ENCODE results near the gene CDKN3.
"Not testable (repeated sequence)": the region's sequence is repeated elsewhere in the genome, so short reads cannot be mapped to it uniquely, and the experiment has no call there.

The CDKN3 gene

DNA sequence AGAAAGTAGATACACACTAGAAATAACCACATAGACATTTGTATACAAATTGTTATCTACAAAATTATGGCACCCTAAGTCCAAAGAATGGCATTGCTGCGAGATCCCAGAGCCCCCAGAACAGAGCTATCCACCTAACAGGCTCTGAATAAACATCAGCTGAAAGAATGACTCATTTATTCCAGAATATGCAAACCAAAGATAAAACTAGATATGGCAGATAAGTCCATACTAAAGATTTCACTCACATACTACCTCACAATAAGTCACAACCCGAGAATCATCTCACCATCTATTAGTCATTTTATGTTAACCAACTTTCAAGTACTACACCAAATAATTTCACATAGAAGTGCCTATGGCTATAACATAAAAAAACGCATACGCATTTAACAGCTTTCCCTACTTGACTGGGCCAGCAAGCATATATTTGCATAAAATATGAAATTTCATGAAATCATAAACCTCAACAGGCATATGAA is 38.7 kb downstream of the CDKN3 start:
- TF ChIP-seq CTCF (IDR thresholded peaks at IDR 0.05; ENCODE audit: insufficient read depth, low read length, poor library complexity, severe bottlenecking) = no peak
- no peaks in the 10 kb centered on the region for H3K27me3 ChIP-seq (replicated peaks; ENCODE audit: control insufficient read depth, insufficient read depth, low read length)
- H3K36me3 ChIP-seq (ENCODE audit: control insufficient read depth, insufficient read depth, low read length) = peaks cover 3% of the 10 kb centered on the region
- peak; percentile 26 for DNase-seq (ENCODE audit: extremely low read depth, insufficient read length)
- peak overlapping the region; percentile 32 for H3K4me3 ChIP-seq (replicated peaks; ENCODE audit: low read depth, low read length)

DNA sequence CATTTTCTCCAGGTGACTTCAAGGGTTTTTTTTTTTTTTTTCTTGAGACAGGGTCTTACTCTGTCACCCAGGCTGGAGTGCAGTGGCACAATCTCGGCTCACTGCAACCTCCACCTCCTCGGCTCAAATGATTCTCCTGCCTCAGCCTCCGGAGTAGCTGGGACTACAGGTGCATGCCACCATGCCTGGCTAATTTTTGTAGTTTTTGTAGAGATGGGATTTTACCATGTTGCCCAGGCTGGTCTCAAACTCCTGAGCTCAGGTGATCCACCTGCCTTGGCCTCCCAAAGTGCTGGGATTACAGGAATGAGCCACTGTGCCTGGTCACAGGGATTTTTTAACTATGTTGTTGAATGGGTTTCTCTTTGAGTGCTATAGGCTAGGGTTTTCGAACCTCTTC is 41.1 kb downstream of the CDKN3 start:
- not testable (repeated sequence) for H3K27me3 ChIP-seq (replicated peaks; ENCODE audit: control insufficient read depth, insufficient read depth, low read length); H3K36me3 ChIP-seq (ENCODE audit: control insufficient read depth, insufficient read depth, low read length); DNase-seq (ENCODE audit: extremely low read depth, insufficient read length); H3K4me3 ChIP-seq (replicated peaks; ENCODE audit: low read depth, low read length)

DNA sequence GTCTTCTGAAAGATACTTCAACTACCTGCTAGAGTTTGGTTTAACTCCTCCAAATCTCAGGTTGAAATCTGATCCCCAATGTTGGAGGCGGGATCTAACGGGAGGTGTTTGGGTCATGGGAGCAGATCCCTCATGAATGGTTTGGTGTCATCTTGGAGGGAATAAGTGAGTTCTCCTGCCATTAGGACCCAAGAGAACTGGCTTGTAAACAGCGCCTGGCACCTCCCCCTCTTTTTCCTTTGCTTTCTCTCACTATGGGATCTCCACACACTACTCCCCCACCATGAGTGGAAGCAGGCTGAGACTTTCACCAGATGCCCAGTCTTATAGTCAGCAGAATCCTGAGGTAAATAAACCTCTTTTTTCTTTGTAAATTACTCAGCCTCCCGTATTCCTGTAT is 41.9 kb downstream of the CDKN3 start:
- Histone ChIP-seq H3K36me3 (ENCODE audit: control insufficient read depth, insufficient read depth, low read length) (no peaks in the 10 kb centered on the region), H3K4me3 (replicated peaks; ENCODE audit: low read depth, low read length) (no peak overlapping the region), H3K27me3 (replicated peaks; ENCODE audit: control insufficient read depth, insufficient read depth, low read length) (no peaks in the 10 kb centered on the region)
- no peak for TF ChIP-seq CTCF (IDR thresholded peaks at IDR 0.05; ENCODE audit: insufficient read depth, low read length, poor library complexity, severe bottlenecking)
- no peak for DNase-seq (ENCODE audit: extremely low read depth, insufficient read length)

DNA sequence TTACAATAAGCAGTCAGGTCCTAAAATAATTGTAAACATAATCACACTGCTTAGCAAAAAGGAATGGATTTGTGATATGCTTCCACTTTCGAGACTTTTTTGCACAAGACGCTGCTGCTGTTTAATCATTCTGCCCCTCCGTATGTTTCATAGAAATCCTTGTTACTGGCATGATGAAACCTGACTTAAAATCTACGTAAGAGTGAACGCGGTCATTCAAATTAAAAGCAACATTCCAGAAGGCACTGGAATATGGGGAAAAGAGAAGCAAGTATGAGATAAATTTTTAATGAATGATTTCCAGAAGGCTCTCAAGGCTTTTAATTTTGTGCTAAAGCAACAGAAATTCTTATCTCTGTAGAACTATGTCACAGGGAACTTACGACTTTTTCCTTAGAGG is 43.2 kb downstream of the CDKN3 start:
- no peak for TF ChIP-seq CTCF (IDR thresholded peaks at IDR 0.05; ENCODE audit: insufficient read depth, low read length, poor library complexity, severe bottlenecking)
- no peaks in the 10 kb centered on the region for H3K36me3 ChIP-seq (ENCODE audit: control insufficient read depth, insufficient read depth, low read length)
- no peaks in the 10 kb centered on the region; the same call in 1 of the 2 replicates for H3K27me3 ChIP-seq (replicated peaks; ENCODE audit: control insufficient read depth, insufficient read depth, low read length)
- peak overlapping the region; percentile 79 for H3K4me3 ChIP-seq (replicated peaks; ENCODE audit: low read depth, low read length)
- DNase-seq (ENCODE audit: extremely low read depth, insufficient read length) = no peak

DNA sequence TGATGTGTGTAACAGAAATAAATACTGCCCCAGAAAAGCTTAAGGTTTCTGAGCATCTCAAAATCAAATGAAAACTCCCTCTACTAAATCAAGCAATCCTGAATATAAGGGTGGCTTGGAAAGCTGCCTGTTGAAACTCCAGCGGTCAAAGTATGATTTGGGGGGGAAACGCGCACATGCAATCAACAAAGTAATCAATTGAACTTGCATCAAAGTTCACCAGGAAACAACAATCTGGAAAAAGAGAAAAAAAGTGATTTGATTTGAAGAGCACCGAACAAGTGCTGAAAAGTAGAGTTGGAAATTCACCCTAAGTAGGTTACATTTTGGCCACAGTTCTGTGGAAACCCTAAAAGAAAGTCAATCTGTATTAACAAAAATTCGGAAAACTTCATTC is 43.7 kb downstream of the CDKN3 start:
- H3K27me3 ChIP-seq (replicated peaks; ENCODE audit: control insufficient read depth, insufficient read depth, low read length) = no peaks in the 10 kb centered on the region; the same call in 1 of the 2 replicates
- peak overlapping the region; percentile 79 for H3K4me3 ChIP-seq (replicated peaks; ENCODE audit: low read depth, low read length)
- H3K36me3 ChIP-seq (ENCODE audit: control insufficient read depth, insufficient read depth, low read length) = no peaks in the 10 kb centered on the region
- no peak for TF ChIP-seq CTCF (IDR thresholded peaks at IDR 0.05; ENCODE audit: insufficient read depth, low read length, poor library complexity, severe bottlenecking)
- DNase-seq (ENCODE audit: extremely low read depth, insufficient read length) = no peak

DNA sequence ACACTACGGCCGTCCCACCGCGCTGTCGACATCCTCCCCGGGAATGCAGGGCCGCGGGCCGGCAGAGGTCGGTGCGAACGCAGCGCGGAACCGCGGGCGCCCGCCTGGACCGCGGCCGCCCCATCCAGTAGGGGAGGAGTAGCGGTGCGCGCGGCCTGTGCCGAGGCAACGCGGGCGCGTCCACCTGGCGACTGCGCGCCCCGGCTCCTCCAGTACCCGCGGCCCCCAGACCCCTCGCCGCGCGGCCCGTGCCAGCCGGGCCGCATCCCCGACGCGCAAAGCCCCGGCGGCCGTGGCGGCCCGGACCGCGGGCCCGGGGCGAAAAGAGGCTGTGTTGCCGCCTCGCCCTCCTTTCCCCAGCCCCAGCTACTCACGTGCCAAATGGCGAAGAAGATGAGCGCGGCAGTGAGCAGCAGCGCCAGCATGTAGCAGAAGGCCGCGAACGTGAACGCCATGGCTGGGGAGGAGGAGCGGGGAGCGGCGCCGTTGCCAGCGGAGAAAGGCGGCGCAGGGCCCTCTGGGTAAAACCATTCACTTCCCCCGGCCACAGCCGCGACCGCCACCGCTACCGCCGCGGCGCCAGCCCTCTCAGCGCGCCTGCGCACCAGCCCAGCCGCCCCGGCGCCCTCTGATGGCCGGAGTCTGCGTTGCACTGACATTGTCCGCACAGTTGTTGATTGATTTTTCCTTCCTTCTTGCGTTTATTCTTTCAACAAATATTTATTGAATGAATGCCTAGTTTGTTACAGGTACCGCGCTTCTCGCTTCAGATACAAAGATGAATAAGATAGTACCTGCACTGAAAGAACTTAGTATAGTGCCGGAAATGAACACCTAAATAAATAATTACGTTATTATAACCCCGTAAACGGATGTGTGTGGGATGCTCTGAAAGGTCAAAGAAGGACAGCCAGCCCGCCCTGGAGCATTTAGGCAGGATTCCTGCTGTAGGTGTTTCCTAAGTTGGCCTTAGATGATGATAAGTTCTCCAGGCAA is 44.4 kb downstream of the CDKN3 start, which contains the start of gene CNIH1:
Gene CNIH1, minus strand, starts transcription at position 502 of the 996 bp plus-strand sequence. Its CDS starts 47 bp downstream, at position 455.
- Histone ChIP-seq H3K4me3 (replicated peaks; ENCODE audit: low read depth, low read length) (peak within 1 kb of the TSS; percentile 79), H3K27me3 (replicated peaks; ENCODE audit: control insufficient read depth, insufficient read depth, low read length) (no peaks in the 10 kb centered on the region; the same call in 1 of the 2 replicates), H3K36me3 (ENCODE audit: control insufficient read depth, insufficient read depth, low read length) (no peaks in the 10 kb centered on the region)
- DNase-seq (ENCODE audit: extremely low read depth, insufficient read length) = peak; percentile 94
- peak; percentile 71 for TF ChIP-seq CTCF (IDR thresholded peaks at IDR 0.05; ENCODE audit: insufficient read depth, low read length, poor library complexity, severe bottlenecking)

DNA sequence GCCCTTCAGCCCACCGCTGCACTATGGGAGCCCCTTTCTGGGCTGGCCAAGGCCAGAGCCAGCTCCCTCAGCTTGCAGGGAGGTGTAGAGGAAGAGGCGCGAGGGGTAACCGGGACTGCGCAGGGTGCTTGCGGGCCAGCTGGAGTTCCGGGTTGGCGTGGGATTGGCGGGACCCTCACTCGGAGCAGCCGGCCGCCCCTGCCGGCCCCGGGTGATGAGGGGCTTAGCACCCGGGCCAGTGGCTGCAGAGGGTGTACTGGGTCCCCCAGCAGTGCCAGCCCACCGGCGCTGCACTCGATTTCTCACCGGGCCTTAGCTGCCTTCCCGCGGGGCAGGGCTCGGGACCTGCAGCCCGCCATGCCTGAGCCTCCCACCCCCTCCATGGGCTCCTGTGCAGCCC is 46.2 kb downstream of the CDKN3 start:
- DNase-seq (ENCODE audit: extremely low read depth, insufficient read length); H3K27me3 ChIP-seq (replicated peaks; ENCODE audit: control insufficient read depth, insufficient read depth, low read length); H3K4me3 ChIP-seq (replicated peaks; ENCODE audit: low read depth, low read length); H3K36me3 ChIP-seq (ENCODE audit: control insufficient read depth, insufficient read depth, low read length): not testable (repeated sequence)
